Ascending aorta (tissue), 2 donors: Measurements from ENCODE around the gene UMODL1. TPM values are rescaled to one million over a fixed set of nuclear protein-coding genes. Genes with fewer than 3 reads are reported as not detected.

Experiments
- DNase-seq, 2 donors: peaks; one replicate each; pipeline ENCODE4 v3.0.0-alpha.2; 2019; ENCODE audit warnings: low spot score in 2 of 2
- H3K27ac ChIP-seq, 2 donors: fragments of 200-600 bp; sonication (generic); one replicate each; pipeline ENCODE4 v1.5.1; 2016 to 2017; ENCODE audit warnings: mild to moderate bottlenecking in 1 of 2
- H3K27me3 ChIP-seq: fragments of 200-600 bp; sonication (generic); one replicate; pipeline ENCODE4 v1.5.1; 2017
- H3K36me3 ChIP-seq, 2 donors: fragments of 200-600 bp; sonication (generic); one replicate each; pipeline ENCODE4 v1.5.1; 2016
- H3K4me1 ChIP-seq, 2 donors: fragments of 200-600 bp; sonication (generic); one replicate each; pipeline ENCODE4 v1.5.1; 2016 to 2017; ENCODE audit warnings: mild to moderate bottlenecking in 1 of 2
- H3K4me3 ChIP-seq, 2 donors: fragments of 200-600 bp; sonication (generic); one replicate each; pipeline ENCODE4 v1.5.1; 2016 to 2017; ENCODE audit warnings: mild to moderate bottlenecking in 1 of 2
- H3K9me3 ChIP-seq, 2 donors: fragments of 200-600 bp; sonication (generic); one replicate each; pipeline ENCODE4 v1.5.1; 2016
- intact Hi-C: fragments of 100-400 bp; cut with DNase I; formaldehyde crosslinking; loops from one replicate; pipeline ENCODE4 v1.15.1; 2023
- total RNA-seq: library from RNA; depleted of rRNA; stranded (reverse); fragments of >200 nt; gene quantifications from one replicate; pipeline ENCODE4 v1.1.0, GENCODE V29; 2016
- TF ChIP-seq, protein P1 (sequence below), 3 experiments: fragments of 200-600 bp in 2 of 3; fragments of 450-650 bp in 1 of 3; sonication (generic) in 2 of 3; IDR thresholded peaks; one replicate each; pipeline ENCODE4 v1.5.1; 2016 to 2019; ENCODE audit warnings: antibody characterized with exemption in 3 of 3, mild to moderate bottlenecking in 1 of 3, moderate library complexity in 1 of 3

Gene UMODL1
- total RNA-seq, 1 donor from 2014 or later: not detected

DNA sequence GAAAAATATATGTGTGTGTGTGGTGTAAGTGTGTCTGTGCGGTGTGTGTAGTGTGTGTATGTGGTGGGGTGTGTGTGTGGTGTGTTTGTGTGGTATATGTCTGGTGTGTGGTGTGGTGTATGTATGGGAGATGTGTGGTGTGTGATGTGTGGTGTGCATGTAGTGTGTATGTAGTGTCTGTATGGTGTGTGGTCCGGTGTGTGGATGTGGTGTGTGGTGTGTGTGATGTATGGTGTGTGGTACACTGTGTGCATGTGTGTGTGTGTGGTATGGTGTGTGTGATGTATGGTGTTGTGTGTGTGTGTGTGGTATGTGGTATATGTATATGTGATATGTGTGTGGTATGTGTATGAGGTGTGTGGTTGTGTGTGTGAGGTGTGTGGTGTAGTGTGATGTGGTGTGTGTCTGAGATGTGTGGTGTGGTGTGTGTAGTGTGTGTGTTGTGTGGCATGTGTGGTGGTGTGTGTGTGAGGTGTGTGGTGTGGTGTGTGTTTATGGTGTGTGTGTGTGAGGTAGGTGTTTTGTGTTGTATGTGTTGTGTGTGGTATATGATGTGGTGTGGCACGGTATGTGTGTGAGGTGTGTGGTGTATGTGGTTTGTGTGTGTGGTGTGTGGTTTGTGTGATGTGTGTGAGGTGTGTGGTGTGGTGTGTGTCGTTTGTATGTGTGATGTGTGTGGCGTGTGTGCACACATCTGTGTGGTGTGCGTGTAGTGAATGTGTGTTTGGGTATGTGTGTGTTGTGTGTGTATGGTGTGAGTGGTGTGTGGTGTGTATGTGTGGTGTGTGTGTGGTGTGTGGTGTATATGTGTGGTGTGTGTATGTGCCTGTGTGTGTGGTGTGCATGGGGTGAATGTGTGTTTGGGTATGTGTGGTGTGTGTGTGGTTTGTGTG, 112.5 kb downstream of the UMODL1 start:
- TF ChIP-seq, protein P1, sequence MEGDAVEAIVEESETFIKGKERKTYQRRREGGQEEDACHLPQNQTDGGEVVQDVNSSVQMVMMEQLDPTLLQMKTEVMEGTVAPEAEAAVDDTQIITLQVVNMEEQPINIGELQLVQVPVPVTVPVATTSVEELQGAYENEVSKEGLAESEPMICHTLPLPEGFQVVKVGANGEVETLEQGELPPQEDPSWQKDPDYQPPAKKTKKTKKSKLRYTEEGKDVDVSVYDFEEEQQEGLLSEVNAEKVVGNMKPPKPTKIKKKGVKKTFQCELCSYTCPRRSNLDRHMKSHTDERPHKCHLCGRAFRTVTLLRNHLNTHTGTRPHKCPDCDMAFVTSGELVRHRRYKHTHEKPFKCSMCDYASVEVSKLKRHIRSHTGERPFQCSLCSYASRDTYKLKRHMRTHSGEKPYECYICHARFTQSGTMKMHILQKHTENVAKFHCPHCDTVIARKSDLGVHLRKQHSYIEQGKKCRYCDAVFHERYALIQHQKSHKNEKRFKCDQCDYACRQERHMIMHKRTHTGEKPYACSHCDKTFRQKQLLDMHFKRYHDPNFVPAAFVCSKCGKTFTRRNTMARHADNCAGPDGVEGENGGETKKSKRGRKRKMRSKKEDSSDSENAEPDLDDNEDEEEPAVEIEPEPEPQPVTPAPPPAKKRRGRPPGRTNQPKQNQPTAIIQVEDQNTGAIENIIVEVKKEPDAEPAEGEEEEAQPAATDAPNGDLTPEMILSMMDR (IDR thresholded peaks at IDR 0.05): no peak
- H3K36me3 ChIP-seq: no peaks in the 10 kb centered on the region
- DNase-seq: no peak

DNA sequence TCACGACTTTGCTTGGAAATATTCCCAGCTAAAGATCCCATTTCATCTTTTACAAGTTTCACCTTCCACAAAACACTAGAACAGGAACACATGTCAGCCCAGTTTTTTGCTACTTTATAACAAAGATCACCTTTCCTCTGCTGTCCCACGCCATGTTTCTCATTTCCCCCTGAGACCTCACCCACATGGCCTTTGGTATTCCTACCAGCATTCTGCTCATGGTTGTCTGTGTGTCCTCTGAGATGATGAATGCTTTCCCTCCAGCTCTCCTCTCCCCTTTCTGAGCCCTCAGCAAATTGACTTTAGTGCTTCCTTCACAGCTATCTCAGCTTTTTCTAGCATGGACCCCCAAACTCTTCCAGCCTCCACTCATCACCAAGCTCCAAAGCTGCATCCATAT, 115.5 kb downstream of the UMODL1 start:
- Histone ChIP-seq H3K27ac (no peak overlapping the region), H3K36me3 (no peaks in the 10 kb centered on the region), H3K27me3 (no peaks in the 10 kb centered on the region), H3K9me3 (no peaks in the 10 kb centered on the region), H3K4me3 (no peak overlapping the region), H3K4me1 (no peaks in the 10 kb centered on the region)
- no peak for DNase-seq
- TF ChIP-seq, protein P1 (IDR thresholded peaks at IDR 0.05): no peak
- intact Hi-C loops: no loop called here

More for the DNA sequence above, 112.5 kb downstream of the UMODL1 start:
- no peak overlapping the region for H3K27ac ChIP-seq
- no peaks in the 10 kb centered on the region for H3K4me1 ChIP-seq
- no peak overlapping the region for H3K4me3 ChIP-seq
- no peaks in the 10 kb centered on the region for H3K27me3 ChIP-seq
- no peaks in the 10 kb centered on the region for H3K9me3 ChIP-seq
- intact Hi-C loops: no loop called here

DNA sequence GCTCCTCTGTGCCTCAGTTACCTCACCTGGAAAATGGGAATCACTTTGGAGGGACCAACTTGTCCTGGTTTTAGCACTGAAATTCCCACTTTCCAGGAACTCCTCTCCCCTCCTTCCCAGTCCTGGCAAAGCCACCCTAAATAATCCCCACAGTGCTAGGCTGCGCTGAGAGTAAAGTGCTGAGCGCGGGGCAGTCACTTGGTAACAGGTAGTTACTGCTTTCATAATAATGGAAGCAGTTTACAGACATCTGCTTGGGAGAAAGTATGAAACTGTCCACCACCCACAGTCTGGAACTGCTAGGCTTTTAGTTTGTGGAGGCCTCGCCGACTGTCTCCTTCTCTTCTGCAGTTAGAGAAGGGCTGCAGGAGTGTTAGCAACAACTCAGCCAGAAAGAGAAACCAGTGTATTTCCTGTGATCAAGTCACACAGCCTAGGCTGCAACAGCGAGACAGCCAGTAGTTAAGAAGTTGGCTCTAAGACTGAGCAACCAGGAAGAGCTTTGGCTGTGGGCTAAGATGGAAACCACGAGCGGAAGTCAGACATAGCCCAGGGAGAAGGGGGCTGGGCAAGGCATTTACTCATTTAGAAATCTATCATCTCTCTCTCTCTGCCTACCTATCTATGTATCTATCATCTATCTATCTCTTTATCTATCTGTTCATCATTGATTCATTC, 117.0 kb downstream of the UMODL1 start:
- Histone ChIP-seq H3K36me3 (no peaks in the 10 kb centered on the region), H3K9me3 (no peaks in the 10 kb centered on the region), H3K4me1 (no peaks in the 10 kb centered on the region), H3K4me3 (no peak overlapping the region), H3K27ac (peak overlapping the region; percentile 34 to 40), H3K27me3 (no peaks in the 10 kb centered on the region)
- peak in 1 of 2 donors; percentile 76 for DNase-seq
- intact Hi-C loops: no loop called here
- TF ChIP-seq, protein P1 (IDR thresholded peaks at IDR 0.05): no peak

DNA sequence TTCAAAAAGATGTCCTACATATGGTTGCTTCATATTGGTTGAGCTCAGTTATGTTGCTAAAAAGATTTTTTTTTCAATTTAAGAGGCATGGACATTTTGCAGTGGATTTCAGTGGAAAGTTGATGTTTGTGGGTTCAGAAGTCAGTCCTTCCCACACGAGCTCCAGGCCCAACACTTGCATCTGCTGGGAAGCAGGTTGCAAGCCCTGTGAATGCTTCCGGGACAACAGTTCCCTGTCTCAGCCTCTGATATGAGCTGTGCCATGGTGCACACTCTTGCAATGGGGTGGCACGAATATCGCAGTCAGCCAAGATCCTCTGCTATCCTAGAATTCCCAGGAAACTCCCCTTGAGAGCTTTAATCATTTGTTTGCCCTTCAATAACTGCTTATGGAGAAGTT, 117.5 kb downstream of the UMODL1 start:
- Histone ChIP-seq H3K9me3 (no peaks in the 10 kb centered on the region), H3K27ac (no peak overlapping the region), H3K27me3 (no peaks in the 10 kb centered on the region), H3K4me3 (no peak overlapping the region), H3K36me3 (no peaks in the 10 kb centered on the region), H3K4me1 (no peaks in the 10 kb centered on the region)
- intact Hi-C loops: no loop called here
- DNase-seq: no peak
- TF ChIP-seq, protein P1 (IDR thresholded peaks at IDR 0.05): no peak

DNA sequence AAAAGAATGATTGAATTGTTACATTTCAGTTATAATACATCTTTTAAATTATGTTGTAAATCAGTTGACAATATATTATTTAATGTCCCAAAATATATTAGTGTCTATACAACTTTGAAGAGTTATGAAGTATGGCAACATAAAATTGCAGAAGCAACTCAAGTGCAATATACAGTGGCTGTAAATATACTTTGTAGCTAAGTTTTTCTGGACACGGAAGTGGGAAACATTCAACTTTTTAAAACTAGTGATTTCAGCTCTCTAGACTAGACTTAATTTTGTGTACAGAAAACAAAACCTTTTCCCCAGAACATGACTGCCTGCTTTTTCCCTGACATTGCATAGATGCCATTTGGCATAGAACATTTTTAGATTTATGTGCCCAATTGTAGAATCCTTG, 118.3 kb downstream of the UMODL1 start:
- intact Hi-C loops: no loop called here
- Histone ChIP-seq H3K27ac (no peak overlapping the region), H3K4me1 (no peaks in the 10 kb centered on the region), H3K4me3 (no peak overlapping the region), H3K27me3 (no peaks in the 10 kb centered on the region), H3K36me3 (no peaks in the 10 kb centered on the region), H3K9me3 (no peaks in the 10 kb centered on the region)
- TF ChIP-seq, protein P1 (IDR thresholded peaks at IDR 0.05): no peak
- DNase-seq: no peak
